ENCODE results near the gene UNC5B. TPM values are rescaled to one million over a fixed set of nuclear protein-coding genes. Genes with fewer than 3 reads are reported as not detected.

UNC5B gene
- total RNA-seq, 1 donor from 2014 or later = 0.80 TPM

GRCh38 chr10:71342573-71343391 lies 130.4 kb downstream of the UNC5B start:
- no peak for DNase-seq (ENCODE audit: low read depth)

- DNase-seq (ENCODE audit: low read depth) = peak; percentile 26
These were observed 131.0 kb downstream of the UNC5B start for GRCh38 chr10:71343392-71343773.

GRCh38 chr10:71344154-71344925 lies 132.0 kb downstream of the UNC5B start:
- no peak for DNase-seq (ENCODE audit: low read depth)

GRCh38 chr10:71344993-71345480 lies 132.7 kb downstream of the UNC5B start:
- no peak for DNase-seq (ENCODE audit: low read depth)

GRCh38 chr10:71345694-71346093 lies 133.3 kb downstream of the UNC5B start:
- DNase-seq (ENCODE audit: low read depth) = no peak

GRCh38 chr10:71346731-71347130 lies 134.4 kb downstream of the UNC5B start:
- DNase-seq (ENCODE audit: low read depth) = no peak

- no peak for DNase-seq (ENCODE audit: low read depth)
These were observed 135.4 kb downstream of the UNC5B start for GRCh38 chr10:71347587-71348395.

- no peak for DNase-seq (ENCODE audit: low read depth)
These were observed 136.5 kb downstream of the UNC5B start for GRCh38 chr10:71348850-71349249.

- DNase-seq (ENCODE audit: low read depth) = peak; percentile 80
These were observed 137.0 kb downstream of the UNC5B start for GRCh38 chr10:71349406-71349805.

- no peak for DNase-seq (ENCODE audit: low read depth)
These were observed 138.7 kb downstream of the UNC5B start for GRCh38 chr10:71351087-71351486.

- no peak for DNase-seq (ENCODE audit: low read depth)
These were observed 139.4 kb downstream of the UNC5B start for GRCh38 chr10:71351628-71352319.

Other genes with a start within 250 kb of the UNC5B start
- 0.87 and 3.4 TPM in 2 replicates for gene SLC29A3, start 106.7 kb downstream of the UNC5B start, total RNA-seq
- gene CDH23, start 184.3 kb downstream of the UNC5B start, total RNA-seq = not detected in 2 replicates

Data from renal cortical epithelial cell (primary cell).